Retinal pigment epithelial cell (primary cell): ENCODE results near the gene SPEM3.

Source experiments
- DNase-seq: peaks from one replicate; pipeline ENCODE4 v3.0.0-alpha.2; 2010; ENCODE audit warnings: low read depth
- H3K4me3 ChIP-seq: 2 replicates; pipeline ENCODE4 v1.5.1; 2011; ENCODE audit warnings: mild to moderate bottlenecking, low read length, control low read depth, moderate library complexity
- CTCF ChIP-seq: conservative IDR thresholded peaks from 2 replicates; pipeline ENCODE4 v1.5.1; 2011; ENCODE audit warnings: low read depth, low read length, control low read depth, inconsistent platforms

Gene SPEM3

GRCh38 chr17:7438656-7439460 is 10.2 kb downstream of the SPEM3 start:
- peak overlapping the region; percentile 52 for H3K4me3 ChIP-seq
- no peak for DNase-seq
- TF ChIP-seq CTCF, result no peak

GRCh38 chr17:7439462-7440112 is 10.9 kb downstream of the SPEM3 start, which contains the start of gene FGF11:
Gene FGF11, plus strand, starts transcription at chr17:7439512. Its CDS starts 109 bp downstream, at chr17:7439621.
- no peak for TF ChIP-seq CTCF
- peak within 1 kb of the TSS; percentile 68 for H3K4me3 ChIP-seq
- no peak for DNase-seq

- DNase-seq, result no peak
- peak overlapping the region; percentile 68 for H3K4me3 ChIP-seq
- TF ChIP-seq CTCF, result no peak
These were observed 11.6 kb downstream of the SPEM3 start for GRCh38 chr17:7440113-7440833.

- TF ChIP-seq CTCF, result peak; percentile 13
- H3K4me3 ChIP-seq, result peak overlapping the region; percentile 68
- no peak for DNase-seq
These were observed 12.2 kb downstream of the SPEM3 start for GRCh38 chr17:7440834-7441195.

GRCh38 chr17:7441266-7441665 is 12.6 kb downstream of the SPEM3 start:
- no peak overlapping the region for H3K4me3 ChIP-seq

GRCh38 chr17:7442142-7442541 is 13.5 kb downstream of the SPEM3 start:
- DNase-seq, result no peak
- no peak overlapping the region for H3K4me3 ChIP-seq
- TF ChIP-seq CTCF, result no peak

More at GRCh38 chr17:7441266-7441665, 12.6 kb downstream of the SPEM3 start:
- DNase-seq, result no peak
- no peak for TF ChIP-seq CTCF
